DND-41 (cell line): ENCODE measurements around the gene LHPP.

Source experiments
- ATAC-seq: fragments of 200-7000 bp; cut with Tn5 transposase; 3 replicates; pipeline ENCODE4 v1.9.1; 2021; ENCODE audit warnings: low read depth; ENCODE audit not compliant: insufficient read depth
- DNase-seq: peaks from one replicate; pipeline ENCODE4 v3.0.0-alpha.2; 2020
- H2AFZ ChIP-seq: 2 replicates; pipeline ENCODE4 v1.6.0; 2012; ENCODE audit warnings: low read depth, low read length
- H3K27ac ChIP-seq: 2 replicates; pipeline ENCODE4 v1.5.1; 2012; ENCODE audit warnings: low read length, inconsistent platforms
- H3K27me3 ChIP-seq: fragments of 200-600 bp; sonication (generic); 2 replicates; pipeline ENCODE4 v1.6.0; 2012; ENCODE audit warnings: low read length, mild to moderate bottlenecking, inconsistent platforms; ENCODE audit not compliant: insufficient read depth, poor library complexity
- H3K36me3 ChIP-seq: 2 replicates; pipeline ENCODE4 v1.5.1; 2012; ENCODE audit warnings: low read length, inconsistent platforms; ENCODE audit not compliant: insufficient read depth
- H3K4me1 ChIP-seq: 2 replicates; pipeline ENCODE4 v1.5.1; 2012; ENCODE audit warnings: mild to moderate bottlenecking, low read length; ENCODE audit not compliant: insufficient read depth
- H3K4me2 ChIP-seq: 2 replicates; pipeline ENCODE4 v1.6.0; 2012; ENCODE audit warnings: mild to moderate bottlenecking, moderate library complexity, low read length, inconsistent platforms; ENCODE audit not compliant: insufficient read depth
- H3K4me3 ChIP-seq, 2 experiments: fragments of 200-600 bp in 1 of 2; shearing (Covaris generic) in 1 of 2; 2 replicates each; pipeline ENCODE4 v1.5.1; 2012 to 2016; ENCODE audit warnings: inconsistent platforms in 2 of 2, low read length in 2 of 2, mild to moderate bottlenecking in 2 of 2, low read depth in 1 of 2, moderate library complexity in 1 of 2
- H3K79me2 ChIP-seq: 2 replicates; pipeline ENCODE4 v1.6.0; 2012; ENCODE audit warnings: low read length, inconsistent platforms; ENCODE audit not compliant: insufficient read depth
- H3K9ac ChIP-seq: 2 replicates; pipeline ENCODE4 v1.6.0; 2012; ENCODE audit warnings: low read depth, mild to moderate bottlenecking, inconsistent platforms, low read length, moderate library complexity
- H3K9me3 ChIP-seq: 2 replicates; pipeline ENCODE4 v1.5.1; 2012; ENCODE audit warnings: low read length, moderate library complexity, mild to moderate bottlenecking, inconsistent platforms; ENCODE audit not compliant: insufficient read depth, severe bottlenecking
- H4K20me1 ChIP-seq: 2 replicates; pipeline ENCODE4 v1.6.0; 2012; ENCODE audit warnings: low read length; ENCODE audit not compliant: insufficient read depth
- EZH2 ChIP-seq: IDR thresholded peaks from 3 replicates; pipeline ENCODE4 v1.6.1; 2012; ENCODE audit warnings: borderline replicate concordance, low read depth, mild to moderate bottlenecking, moderate library complexity, low read length, inconsistent platforms; ENCODE audit not compliant: severe bottlenecking
- TF ChIP-seq, protein P1 (sequence below): IDR thresholded peaks from 2 replicates; pipeline ENCODE4 v1.5.1; 2012; ENCODE audit warnings: borderline replicate concordance, low read length, moderate library complexity, mild to moderate bottlenecking; ENCODE audit not compliant: poor library complexity, severe bottlenecking; ENCODE audit errors: extremely low read depth

The LHPP gene

DNA sequence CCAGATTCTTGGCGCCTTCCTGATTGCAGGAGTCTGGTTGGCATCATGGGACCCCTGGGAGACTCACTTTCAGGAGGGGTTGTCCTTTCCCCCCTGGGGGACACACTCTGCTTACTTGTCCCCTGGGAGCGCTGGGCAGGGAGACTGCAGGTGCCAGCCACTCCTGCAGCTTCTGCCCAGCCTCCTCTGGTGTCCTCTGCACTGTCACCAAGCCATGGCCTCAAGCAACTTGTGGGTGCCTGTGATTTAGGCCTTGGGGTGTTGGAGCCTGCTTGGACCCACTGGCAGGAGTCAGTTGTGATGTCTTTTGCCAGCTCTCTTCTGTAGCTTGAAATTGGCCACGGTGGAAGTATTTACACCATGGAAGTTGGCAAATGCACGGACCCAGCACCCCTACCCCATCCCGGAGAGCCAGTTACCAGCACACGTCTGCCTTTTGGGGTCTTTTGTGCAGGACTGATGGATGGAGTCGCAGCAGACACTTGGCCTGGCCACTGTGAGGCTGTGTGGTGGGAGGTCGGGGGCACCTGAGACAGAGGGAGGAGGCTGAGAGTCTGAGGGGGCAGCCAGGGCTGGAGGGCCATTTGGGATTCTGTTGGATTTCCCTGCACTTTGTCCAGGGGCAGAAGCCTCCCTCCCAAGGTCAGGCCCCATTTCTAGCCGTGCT, 104.7 kb downstream of the LHPP start:
- Histone ChIP-seq H3K27ac (no peak overlapping the region), H2AFZ (no peak overlapping the region), H3K9ac (no peak overlapping the region), H3K4me2 (no peak overlapping the region), H4K20me1 (no peaks in the 10 kb centered on the region), H3K4me1 (no peaks in the 10 kb centered on the region), H3K79me2 (no peaks in the 10 kb centered on the region), H3K4me3 (no peak overlapping the region), H3K36me3 (no peaks in the 10 kb centered on the region), H3K27me3 (no peaks in the 10 kb centered on the region), H3K9me3 (no peaks in the 10 kb centered on the region)
- no peak for DNase-seq
- no peak for ATAC-seq
- TF ChIP-seq, protein P1, sequence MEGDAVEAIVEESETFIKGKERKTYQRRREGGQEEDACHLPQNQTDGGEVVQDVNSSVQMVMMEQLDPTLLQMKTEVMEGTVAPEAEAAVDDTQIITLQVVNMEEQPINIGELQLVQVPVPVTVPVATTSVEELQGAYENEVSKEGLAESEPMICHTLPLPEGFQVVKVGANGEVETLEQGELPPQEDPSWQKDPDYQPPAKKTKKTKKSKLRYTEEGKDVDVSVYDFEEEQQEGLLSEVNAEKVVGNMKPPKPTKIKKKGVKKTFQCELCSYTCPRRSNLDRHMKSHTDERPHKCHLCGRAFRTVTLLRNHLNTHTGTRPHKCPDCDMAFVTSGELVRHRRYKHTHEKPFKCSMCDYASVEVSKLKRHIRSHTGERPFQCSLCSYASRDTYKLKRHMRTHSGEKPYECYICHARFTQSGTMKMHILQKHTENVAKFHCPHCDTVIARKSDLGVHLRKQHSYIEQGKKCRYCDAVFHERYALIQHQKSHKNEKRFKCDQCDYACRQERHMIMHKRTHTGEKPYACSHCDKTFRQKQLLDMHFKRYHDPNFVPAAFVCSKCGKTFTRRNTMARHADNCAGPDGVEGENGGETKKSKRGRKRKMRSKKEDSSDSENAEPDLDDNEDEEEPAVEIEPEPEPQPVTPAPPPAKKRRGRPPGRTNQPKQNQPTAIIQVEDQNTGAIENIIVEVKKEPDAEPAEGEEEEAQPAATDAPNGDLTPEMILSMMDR = no peak
- TF ChIP-seq EZH2 = no peak

DNA sequence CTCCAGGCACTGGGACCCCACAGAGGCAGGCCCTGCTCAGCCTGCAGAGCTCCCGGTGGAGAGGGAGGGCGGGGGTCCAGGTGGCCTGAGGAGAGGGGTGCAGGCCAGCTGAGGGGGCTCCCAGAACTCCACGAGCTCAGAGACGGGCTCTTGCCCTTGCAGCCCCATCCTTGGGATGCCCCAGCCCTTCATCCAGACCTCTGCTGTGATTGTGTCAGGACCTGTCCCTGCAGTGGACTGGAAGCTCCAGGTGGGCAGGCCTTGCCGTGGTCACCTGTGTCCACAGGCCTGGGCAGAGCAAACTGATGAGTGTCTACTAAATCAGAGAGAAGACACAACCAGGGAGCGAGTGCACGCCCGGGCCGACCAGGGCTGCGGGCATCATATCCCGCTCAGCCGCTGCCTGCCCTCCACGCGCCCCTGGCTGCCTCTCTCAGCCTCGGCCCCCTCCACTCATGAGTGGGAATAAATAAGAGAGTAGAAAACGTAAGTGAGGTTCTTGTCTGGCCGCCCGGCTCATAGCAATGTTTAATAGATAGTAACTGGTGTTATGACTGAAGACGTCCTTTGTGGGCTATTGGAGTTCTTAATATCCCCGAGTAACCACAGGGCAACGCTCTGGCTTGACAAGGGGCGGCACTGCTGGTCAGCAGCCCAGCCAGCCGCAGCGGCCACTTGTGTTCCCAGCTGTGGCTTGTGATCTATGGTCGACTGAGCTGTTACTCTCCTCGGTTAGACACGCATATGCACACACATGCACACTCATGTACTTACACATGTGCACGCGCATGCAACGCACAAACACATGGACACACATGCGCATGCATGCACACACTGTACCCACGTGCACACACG, 105.6 kb downstream of the LHPP start:
- no peaks in the 10 kb centered on the region for H4K20me1 ChIP-seq
- ATAC-seq (no peak), DNase-seq (no peak)
- H3K9ac ChIP-seq = no peak overlapping the region
- H3K9me3 ChIP-seq = no peaks in the 10 kb centered on the region
- no peak overlapping the region for H2AFZ ChIP-seq
- H3K79me2 ChIP-seq = no peaks in the 10 kb centered on the region
- TF ChIP-seq, protein P1 = no peak
- TF ChIP-seq EZH2 = no peak
- H3K4me3 ChIP-seq = no peak overlapping the region
- H3K27me3 ChIP-seq = no peaks in the 10 kb centered on the region
- H3K4me1 ChIP-seq = no peaks in the 10 kb centered on the region
- H3K4me2 ChIP-seq = no peak overlapping the region
- no peaks in the 10 kb centered on the region for H3K36me3 ChIP-seq
- no peak overlapping the region for H3K27ac ChIP-seq

- H3K4me1 ChIP-seq = no peaks in the 10 kb centered on the region
- no peaks in the 10 kb centered on the region for H3K9me3 ChIP-seq
- no peak overlapping the region for H3K4me3 ChIP-seq
- no peak overlapping the region for H2AFZ ChIP-seq
- DNase-seq = no peak
- no peak overlapping the region for H3K9ac ChIP-seq
- no peaks in the 10 kb centered on the region for H4K20me1 ChIP-seq
- no peaks in the 10 kb centered on the region for H3K79me2 ChIP-seq
- no peaks in the 10 kb centered on the region for H3K36me3 ChIP-seq
- H3K4me2 ChIP-seq = no peak overlapping the region
- TF ChIP-seq, protein P1 = no peak
- no peak for TF ChIP-seq EZH2
- ATAC-seq = no peak
- H3K27me3 ChIP-seq = no peaks in the 10 kb centered on the region
- no peak overlapping the region for H3K27ac ChIP-seq
Measured at GRCh38 chr10:124568339-124568738, 106.7 kb downstream of the LHPP start.
